Measurements from ENCODE around the gene SLFN14.
"Not testable (repeated sequence)": the region's sequence is repeated elsewhere in the genome, so short reads cannot be mapped to it uniquely, and the experiment has no call there.

SLFN14 gene

GRCh38 chr17:35560703-35561102 lies at the start of gene SLFN14:
Gene SLFN14 (minus strand): TSS chr17:35560819. CDS start chr17:35558062, 2,757 bp downstream.
- DNase-seq (ENCODE audit: low read depth), result no peak

GRCh38 chr17:35609831-35610230 lies 49.2 kb upstream of the SLFN14 start:
- no peak for DNase-seq (ENCODE audit: low read depth)

- DNase-seq (ENCODE audit: low read depth), result no peak
Measured at GRCh38 chr17:35607239-35607847, 46.7 kb upstream of the SLFN14 start.

- DNase-seq (ENCODE audit: low read depth), result no peak
Measured at GRCh38 chr17:35605678-35606077, 45.1 kb upstream of the SLFN14 start.

- no peak for DNase-seq (ENCODE audit: low read depth)
Measured at GRCh38 chr17:35603674-35604073, 43.1 kb upstream of the SLFN14 start.

GRCh38 chr17:35597604-35598003 lies 37.0 kb upstream of the SLFN14 start:
- DNase-seq (ENCODE audit: low read depth), result no peak

- no peak for DNase-seq (ENCODE audit: low read depth)
Measured at GRCh38 chr17:35596530-35597233, 36.1 kb upstream of the SLFN14 start.

- no peak for DNase-seq (ENCODE audit: low read depth)
Measured at GRCh38 chr17:35596072-35596471, 35.5 kb upstream of the SLFN14 start.

- peak; percentile 90 for DNase-seq (ENCODE audit: low read depth)
Measured at GRCh38 chr17:35588196-35588920, 27.7 kb upstream of the SLFN14 start.

- DNase-seq (ENCODE audit: low read depth), result peak; percentile 95
Measured at GRCh38 chr17:35587074-35587961, 26.7 kb upstream of the SLFN14 start, which contains the start of gene AP2B1. Gene AP2B1 (plus strand): TSS chr17:35587322. CDS start chr17:35594031, 6,709 bp downstream.

GRCh38 chr17:35586569-35587073 lies 26.0 kb upstream of the SLFN14 start:
- no peak for DNase-seq (ENCODE audit: low read depth)

GRCh38 chr17:35584061-35584460 lies 23.4 kb upstream of the SLFN14 start:
- no peak for DNase-seq (ENCODE audit: low read depth)

- no peak for DNase-seq (ENCODE audit: low read depth)
Measured at GRCh38 chr17:35578929-35579432, 18.4 kb upstream of the SLFN14 start.

GRCh38 chr17:35578197-35578928 lies 17.7 kb upstream of the SLFN14 start, which contains the start of gene PEX12:
Gene PEX12 (minus strand): TSS chr17:35578571. CDS start chr17:35578021, 550 bp downstream.
- peak; percentile 90 for DNase-seq (ENCODE audit: low read depth)

GRCh38 chr17:35577830-35578196 lies 17.2 kb upstream of the SLFN14 start:
- DNase-seq (ENCODE audit: low read depth), result peak; percentile 36

GRCh38 chr17:35575759-35576158 lies 15.1 kb upstream of the SLFN14 start:
- no peak for DNase-seq (ENCODE audit: low read depth)

- DNase-seq (ENCODE audit: low read depth), result no peak
Measured at GRCh38 chr17:35569405-35569804, 8.8 kb upstream of the SLFN14 start.

GRCh38 chr17:35568561-35568960 lies 7.9 kb upstream of the SLFN14 start:
- peak; percentile 74 for DNase-seq (ENCODE audit: low read depth)

GRCh38 chr17:35566968-35567367 lies 6.3 kb upstream of the SLFN14 start:
- no peak for DNase-seq (ENCODE audit: low read depth)

- DNase-seq (ENCODE audit: low read depth), result not testable (repeated sequence)
Measured at GRCh38 chr17:35563181-35563580, 2.6 kb upstream of the SLFN14 start.

Measured in ELR (cell line).